Measurements from ENCODE around the gene NPIPB5.
"Not testable (repeated sequence)": the region's sequence is repeated elsewhere in the genome, so short reads cannot be mapped to it uniquely, and the experiment has no call there.

GRCh38 chr16:22547170-22547765 is 36.6 kb downstream of the NPIPB5 start:
- TF ChIP-seq CTCF (conservative IDR thresholded peaks at IDR 0.05 in 1 of 2, IDR thresholded peaks at IDR 0.05 in 1 of 2; ENCODE audit: extremely low read depth in 1 of 2, insufficient read depth in 1 of 2, low read depth in 1 of 2, low read length in 2 of 2); EZH2 (IDR thresholded peaks at IDR 0.05; ENCODE audit: borderline replicate concordance, low read length): not testable (repeated sequence)
